ENCODE results near the gene STAG2.

STAG2 gene

GRCh38 chrX:123975180-123975579 is 13.7 kb downstream of the STAG2 start:
- DNase-seq (ENCODE audit: low spot score), result no peak

DNA sequence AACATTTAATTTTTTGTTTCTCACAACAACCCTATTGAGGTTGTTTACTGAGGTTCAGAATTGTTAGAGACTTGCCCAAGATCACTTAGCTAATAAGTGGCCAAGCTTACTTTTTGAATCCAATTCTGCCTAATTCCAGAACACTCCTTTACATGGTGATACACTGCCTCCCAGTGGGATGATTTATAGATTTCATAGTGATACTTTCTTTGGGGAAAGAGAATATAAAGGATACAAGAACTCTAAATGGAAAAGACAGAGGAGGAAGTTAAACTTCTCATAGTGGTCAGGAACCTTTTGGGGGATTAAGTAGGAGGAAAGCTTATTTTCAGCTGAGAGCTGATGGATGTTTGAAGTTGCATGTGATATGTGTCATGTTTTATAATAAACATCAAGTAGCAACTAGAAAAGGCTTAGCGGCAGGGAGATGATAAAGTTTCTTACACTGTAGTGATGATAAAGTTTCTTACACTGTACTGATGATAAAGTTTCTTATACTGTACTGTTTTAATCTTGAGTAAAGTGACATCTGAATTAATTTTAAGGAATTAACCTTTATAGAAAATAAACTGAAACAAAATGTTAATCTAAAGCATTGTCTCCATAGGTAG is 15.3 kb downstream of the STAG2 start:
- DNase-seq (ENCODE audit: low spot score), result no peak

DNA sequence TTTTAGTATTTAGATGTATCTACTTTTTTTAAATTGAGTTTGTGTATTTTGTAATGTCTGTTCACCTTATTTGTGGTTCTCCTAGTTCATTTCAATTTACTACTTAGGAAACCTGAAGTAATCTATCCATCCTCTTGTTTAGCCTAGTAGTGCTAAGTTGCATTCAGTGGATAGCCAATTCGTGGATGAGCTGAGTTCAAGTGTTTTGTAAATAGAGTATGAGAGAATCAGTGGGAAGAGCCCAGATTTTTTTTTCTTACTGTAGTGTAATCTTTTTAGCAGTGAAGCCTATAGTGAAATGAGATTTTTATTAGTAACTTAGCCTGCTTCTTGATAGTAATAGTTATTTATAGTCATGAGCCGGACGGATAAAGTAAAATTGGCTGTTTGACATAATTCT is 21.7 kb downstream of the STAG2 start:
- DNase-seq (ENCODE audit: low spot score), result no peak

DNA sequence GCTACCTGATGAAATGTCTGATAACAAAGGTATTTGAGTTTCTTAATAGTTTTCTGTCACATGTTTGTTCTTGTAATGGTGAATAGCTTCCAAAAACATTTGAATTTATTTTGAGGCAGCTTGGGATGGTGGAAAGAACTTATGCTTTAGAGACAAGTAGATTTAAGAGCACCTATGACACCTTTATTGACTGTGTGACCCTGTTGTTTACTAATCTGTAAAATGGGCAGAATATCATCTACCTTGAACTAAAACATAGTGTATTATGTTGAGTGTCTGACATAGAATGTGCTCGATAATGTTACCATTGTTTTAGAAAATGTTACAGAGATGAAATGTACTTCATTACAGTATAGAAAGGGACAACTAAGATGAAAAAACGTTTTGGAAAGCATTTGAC is 24.9 kb downstream of the STAG2 start:
- no peak for DNase-seq (ENCODE audit: low spot score)

DNA sequence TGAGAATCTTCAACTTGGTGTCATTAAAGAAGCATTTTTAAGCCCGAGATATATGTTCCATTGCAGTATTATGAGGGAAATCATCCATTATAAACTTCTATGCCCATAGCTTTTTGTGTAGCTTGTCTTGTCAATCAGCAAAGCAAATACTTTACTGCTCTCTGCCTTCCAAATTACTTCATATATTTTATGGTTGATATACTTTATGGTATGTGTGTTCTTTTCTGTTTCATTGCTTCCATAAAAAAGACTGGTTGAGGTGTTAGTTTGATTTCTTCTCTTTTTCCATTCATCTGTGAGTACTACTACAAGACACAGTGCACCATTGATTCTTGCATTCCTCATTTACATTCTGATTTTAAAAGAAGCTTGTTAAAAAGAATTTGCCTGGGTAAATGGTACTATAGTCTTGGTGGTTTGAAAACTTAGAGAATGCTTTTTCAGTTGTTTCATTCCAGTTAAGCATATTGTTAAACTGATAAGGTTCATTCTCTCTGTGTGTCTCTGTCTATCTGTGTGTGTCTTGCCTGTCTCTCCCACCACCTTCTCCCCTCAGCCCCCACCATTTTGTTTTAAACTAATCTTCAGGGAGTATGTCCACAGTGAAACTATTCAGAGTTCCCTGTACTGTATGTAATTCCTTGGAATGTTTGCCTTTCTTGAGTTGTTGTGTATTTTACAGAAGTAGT is 27.1 kb downstream of the STAG2 start:
- no peak for DNase-seq (ENCODE audit: low spot score)

DNA sequence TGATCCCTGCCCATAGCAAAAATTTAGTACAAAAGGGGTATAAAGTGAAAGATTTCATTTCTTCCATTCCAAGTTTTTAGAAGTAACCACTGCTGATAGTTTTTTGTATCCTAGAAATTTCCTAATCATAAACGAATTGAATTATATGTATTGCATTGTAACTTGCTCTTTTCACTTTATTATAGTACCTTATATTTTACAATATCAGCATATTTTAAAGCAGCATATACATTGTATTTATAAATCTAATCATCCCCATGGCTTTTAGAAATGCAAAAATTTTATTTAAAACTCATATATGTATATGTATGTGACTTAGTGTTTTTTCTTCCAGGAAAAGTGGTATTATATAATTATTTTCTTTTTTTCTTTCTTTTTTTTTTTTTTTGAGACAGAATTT is 27.7 kb downstream of the STAG2 start:
- no peak for DNase-seq (ENCODE audit: low spot score)

DNA sequence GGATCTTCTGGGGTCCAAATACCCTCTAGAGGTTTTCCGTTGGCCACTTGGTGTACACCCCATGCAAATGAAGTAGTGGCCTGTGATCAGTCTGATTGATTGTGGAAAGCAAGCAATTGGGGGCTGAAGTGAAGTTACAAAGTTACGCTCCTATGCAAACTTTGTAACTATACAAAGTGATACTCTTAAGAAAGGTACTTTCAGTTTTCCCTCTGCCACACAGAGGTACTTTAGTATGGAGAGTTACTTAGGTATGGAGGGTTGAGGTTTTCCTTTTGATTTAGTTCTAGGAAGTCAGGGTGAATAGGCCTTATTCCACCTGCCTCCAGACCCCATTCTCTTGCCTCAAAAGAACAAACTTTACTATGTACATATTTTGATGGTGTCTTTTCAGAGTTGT is 28.7 kb downstream of the STAG2 start:
- no peak for DNase-seq (ENCODE audit: low spot score)

GRCh38 chrX:123990602-123991001 is 29.1 kb downstream of the STAG2 start:
- no peak for DNase-seq (ENCODE audit: low spot score)

GRCh38 chrX:123993326-123993725 is 31.8 kb downstream of the STAG2 start:
- DNase-seq (ENCODE audit: low spot score), result peak; percentile 50

DNA sequence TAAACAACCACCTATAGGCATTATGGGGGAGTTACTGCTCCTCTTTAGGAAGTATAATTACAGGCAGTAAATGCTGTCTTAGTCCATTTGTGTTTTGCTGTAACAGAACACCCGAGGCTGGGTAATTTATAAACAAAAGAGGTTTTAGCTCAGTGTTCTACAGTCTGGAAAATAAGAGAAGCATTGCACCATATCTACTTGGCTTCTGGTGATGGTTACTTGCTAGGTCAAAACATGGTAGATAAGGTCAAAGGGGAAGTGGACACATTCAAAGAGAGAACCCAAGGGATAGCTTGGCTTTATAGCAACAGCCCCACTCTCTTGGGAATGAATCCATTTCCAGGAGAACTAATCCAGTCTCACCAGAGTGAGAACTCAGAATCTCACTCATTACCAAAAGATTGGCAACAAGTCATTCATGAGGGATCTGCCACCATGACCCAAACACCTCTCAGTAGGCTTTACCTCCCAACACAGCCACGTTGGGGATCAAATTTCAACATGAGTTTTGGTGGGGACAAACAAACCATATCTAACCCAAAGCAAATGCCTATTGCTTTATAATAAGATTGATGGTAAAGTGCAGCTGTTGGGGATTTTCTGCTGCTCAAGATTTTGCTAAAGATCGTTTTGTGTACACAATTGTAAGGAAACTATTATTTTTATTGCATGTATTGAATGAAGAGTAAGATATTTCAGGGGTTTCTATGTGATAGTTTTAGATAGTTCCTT is 32.6 kb downstream of the STAG2 start:
- DNase-seq (ENCODE audit: low spot score), result no peak

- no peak for DNase-seq (ENCODE audit: low spot score)
Measured at GRCh38 chrX:123994730-123995129, 33.2 kb downstream of the STAG2 start.

GRCh38 chrX:124001581-124001980 is 40.1 kb downstream of the STAG2 start:
- DNase-seq (ENCODE audit: low spot score), result no peak

DNA sequence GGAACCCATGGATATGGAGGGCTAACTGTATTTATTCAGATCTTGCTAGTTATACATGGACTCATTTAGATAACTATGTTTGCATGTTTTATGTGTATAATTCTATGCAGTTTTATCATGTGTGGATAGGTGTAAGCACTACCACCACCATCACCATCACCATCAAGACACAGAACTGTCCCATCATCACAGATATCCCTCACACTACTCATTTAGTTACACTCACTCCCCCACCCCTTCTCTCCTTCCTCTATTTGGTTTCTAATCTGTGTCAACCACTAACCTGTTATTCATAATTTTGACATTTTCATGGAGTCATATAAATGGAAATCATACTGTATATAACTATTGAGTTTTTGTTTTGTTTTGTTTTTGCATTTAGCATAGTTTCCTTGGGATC is 43.7 kb downstream of the STAG2 start:
- no peak for DNase-seq (ENCODE audit: low spot score)

DNA sequence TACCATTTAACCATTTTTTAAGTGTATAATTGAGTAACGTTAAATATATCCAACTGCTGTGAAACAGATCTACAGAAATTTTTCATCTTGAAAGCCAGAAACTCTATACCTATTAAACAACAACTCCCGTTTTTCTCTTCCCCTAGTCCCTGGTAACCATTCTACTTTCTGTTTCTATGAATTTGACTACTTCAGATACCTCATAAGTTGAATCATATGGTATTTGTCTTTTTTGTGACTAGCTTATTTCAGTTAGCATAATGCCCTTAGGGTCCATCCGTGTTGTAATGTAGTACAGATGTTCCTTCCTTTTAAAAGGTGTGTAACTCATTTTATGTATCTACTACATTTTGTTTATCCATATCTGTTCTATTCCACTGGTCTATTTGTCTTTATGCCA is 48.7 kb downstream of the STAG2 start:
- DNase-seq (ENCODE audit: low spot score), result no peak

- no peak for DNase-seq (ENCODE audit: low spot score)
Measured at GRCh38 chrX:124010566-124010965, 49.1 kb downstream of the STAG2 start.

GRCh38 chrX:124015721-124016120 is 54.2 kb downstream of the STAG2 start:
- no peak for DNase-seq (ENCODE audit: low spot score)

GRCh38 chrX:124016825-124017224 is 55.3 kb downstream of the STAG2 start:
- DNase-seq (ENCODE audit: low spot score), result no peak

DNA sequence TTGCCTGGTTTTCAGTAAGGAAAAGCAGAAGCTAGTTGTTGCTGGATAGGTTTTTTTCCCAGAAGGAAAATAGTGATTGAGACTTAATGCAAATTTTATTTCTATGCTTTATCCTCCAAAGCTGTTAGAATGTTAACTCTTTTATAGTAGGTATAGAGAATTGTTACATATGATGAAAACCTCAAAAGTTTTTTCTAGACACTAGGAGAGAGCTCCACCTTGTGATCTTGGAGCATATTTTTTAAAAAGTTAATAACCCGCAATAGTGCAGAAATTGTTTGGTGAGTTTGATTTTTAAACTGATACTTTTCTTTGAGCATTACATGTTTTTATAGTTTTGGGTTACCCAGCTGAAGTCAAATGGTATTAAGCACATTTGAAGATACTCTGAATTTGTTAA is 56.5 kb downstream of the STAG2 start:
- no peak for DNase-seq (ENCODE audit: low spot score)

DNA sequence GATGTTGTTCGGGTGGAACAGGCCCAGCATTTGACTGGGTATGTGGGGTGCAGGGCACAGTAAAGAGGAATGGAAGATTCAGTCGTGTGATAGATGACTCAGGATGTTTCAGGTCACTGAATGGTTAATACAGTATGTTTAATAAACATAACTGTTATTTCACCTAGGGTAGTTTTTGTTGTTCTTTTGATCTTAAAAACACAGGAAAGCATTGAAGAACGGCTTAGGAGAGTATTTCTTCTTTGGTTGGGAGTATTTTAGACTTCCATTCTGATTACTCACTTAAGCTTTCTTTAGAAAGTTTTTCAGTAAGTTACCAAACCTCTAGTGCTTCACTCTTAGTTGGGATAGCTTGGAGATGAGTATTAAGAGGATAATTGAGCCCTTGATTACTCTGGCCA is 62.3 kb downstream of the STAG2 start:
- DNase-seq (ENCODE audit: low spot score), result no peak

DNA sequence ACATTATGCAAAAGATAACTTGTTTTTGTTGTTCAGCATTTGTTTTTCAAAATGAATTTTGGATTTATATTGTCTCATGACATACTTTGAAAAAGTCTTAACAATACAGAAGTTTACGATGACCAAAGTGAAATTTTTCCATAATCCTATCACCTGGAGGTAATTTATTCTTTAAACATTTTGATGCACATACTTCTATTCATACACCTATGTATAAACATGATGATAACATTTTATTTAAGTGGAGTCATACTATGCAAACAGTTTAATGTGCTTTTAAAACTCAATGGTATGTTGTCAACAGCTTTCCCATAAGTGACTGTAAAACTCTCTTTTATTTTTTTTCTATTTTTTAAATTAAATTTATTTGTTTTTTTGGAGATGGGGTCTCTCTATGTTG is 65.0 kb downstream of the STAG2 start:
- DNase-seq (ENCODE audit: low spot score), result no peak

DNA sequence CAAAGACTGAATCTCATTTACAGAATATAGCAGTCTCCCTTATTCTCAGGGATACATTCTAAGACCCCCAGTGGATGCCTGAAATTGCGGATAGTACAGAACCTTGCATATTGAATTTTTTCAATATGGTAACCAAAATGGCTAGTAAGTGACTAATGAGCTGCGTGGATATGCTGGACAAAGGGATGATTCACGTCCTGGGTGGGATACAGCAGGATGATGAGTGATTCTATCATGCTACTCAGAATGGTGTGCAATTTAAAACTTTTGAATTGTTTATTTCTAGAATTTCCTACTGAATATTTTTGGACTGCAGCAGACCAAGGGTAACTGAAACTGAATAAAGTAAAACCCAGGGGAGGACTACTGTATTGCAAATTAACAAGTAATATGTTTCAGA is 66.7 kb downstream of the STAG2 start:
- peak; percentile 20 for DNase-seq (ENCODE audit: low spot score)

DNA sequence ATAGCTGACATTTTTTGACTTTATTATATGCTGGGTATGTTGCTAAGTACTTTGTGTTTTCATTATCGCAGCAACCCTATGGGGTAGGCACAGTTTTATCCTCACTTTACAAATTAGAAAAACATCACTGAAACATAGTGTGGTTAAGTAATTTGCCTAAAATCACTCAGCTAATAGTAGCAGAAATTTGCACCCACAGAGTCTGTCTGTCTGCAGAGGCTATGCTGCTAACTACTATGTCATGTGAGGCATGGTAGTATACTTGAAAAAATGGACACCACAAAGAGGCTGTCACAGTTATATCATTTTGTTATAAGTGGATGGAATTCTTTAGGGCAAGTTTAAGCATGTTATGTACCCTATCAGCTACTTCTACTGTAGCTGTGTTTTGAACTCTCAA is 69.0 kb downstream of the STAG2 start:
- no peak for DNase-seq (ENCODE audit: low spot score)

DNA sequence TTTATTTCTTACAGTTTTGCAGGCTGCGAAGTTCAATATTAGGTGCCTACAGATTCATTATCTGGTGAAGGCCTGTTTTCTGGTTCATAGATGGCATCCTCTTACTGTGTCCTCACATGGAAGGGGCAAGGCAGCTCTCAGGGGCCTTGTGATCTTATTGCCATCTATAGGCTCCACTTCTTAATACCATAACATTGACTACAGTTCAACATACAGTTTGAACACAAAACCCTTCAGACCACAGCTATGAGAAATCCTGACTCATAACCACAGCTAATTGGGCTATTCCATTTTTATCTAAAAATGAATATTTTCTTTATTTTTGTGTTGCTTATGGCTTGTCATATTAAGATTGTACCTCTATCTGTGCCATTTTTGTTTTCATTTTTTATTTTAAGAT is 72.3 kb downstream of the STAG2 start:
- no peak for DNase-seq (ENCODE audit: low spot score)

- DNase-seq (ENCODE audit: low spot score), result no peak
Measured at GRCh38 chrX:124035657-124036056, 74.2 kb downstream of the STAG2 start.
